ENCODE results near the gene LMNTD2. TPM values are rescaled to one million over a fixed set of nuclear protein-coding genes. Genes with fewer than 3 reads are reported as not detected.

Gene LMNTD2
- total and polyA plus RNA-seq, 2 of the 13 experiments (the other 11 are each of a cell fraction or from before 2014, with no cell fraction given) = 1.1 to 3.1 TPM

DNA sequence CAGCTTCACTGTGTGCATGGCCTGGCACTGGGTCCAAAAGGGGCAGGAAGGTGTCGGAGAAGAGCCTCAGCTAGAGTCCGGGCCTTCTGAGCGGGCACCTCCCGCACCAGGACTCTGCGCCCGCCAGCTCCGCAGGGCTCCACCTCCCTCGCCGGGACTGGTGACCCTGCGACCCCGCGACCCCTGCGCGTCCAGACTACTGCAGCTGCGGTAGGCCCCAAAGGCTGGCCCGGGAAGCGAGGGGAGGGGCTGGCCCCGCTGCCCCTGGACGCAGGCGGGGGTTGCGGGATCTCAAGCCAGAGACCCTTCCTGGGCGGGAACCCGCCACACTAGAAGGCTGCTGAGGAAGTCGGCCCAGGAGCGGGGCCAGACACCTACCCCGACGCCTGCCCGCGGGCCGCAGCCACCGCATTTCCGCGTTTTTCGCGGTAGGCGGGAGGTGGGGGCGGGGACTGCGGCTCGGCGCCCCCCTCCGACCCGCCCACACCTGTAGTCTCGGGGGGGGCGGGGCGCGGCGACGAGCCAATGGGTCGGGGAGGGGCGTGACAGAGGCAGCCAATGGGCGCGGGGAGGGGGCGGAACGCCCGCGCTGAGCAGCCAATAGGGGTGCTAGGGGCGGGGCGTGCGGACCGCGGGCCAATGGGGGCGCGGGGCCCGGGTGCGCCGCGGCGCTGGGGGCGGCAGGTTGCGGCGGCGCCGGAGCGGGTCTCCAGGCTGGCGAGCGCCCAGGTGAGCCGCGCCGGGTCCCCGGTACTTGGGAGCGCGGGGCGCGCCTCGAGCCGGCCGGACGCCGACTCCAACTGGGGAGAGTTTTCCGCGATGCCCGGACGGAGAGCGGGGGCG lies at the start of gene LMNTD2, which contains the start of gene RASSF7 (continued):
- TF ChIP-seq, protein P1, sequence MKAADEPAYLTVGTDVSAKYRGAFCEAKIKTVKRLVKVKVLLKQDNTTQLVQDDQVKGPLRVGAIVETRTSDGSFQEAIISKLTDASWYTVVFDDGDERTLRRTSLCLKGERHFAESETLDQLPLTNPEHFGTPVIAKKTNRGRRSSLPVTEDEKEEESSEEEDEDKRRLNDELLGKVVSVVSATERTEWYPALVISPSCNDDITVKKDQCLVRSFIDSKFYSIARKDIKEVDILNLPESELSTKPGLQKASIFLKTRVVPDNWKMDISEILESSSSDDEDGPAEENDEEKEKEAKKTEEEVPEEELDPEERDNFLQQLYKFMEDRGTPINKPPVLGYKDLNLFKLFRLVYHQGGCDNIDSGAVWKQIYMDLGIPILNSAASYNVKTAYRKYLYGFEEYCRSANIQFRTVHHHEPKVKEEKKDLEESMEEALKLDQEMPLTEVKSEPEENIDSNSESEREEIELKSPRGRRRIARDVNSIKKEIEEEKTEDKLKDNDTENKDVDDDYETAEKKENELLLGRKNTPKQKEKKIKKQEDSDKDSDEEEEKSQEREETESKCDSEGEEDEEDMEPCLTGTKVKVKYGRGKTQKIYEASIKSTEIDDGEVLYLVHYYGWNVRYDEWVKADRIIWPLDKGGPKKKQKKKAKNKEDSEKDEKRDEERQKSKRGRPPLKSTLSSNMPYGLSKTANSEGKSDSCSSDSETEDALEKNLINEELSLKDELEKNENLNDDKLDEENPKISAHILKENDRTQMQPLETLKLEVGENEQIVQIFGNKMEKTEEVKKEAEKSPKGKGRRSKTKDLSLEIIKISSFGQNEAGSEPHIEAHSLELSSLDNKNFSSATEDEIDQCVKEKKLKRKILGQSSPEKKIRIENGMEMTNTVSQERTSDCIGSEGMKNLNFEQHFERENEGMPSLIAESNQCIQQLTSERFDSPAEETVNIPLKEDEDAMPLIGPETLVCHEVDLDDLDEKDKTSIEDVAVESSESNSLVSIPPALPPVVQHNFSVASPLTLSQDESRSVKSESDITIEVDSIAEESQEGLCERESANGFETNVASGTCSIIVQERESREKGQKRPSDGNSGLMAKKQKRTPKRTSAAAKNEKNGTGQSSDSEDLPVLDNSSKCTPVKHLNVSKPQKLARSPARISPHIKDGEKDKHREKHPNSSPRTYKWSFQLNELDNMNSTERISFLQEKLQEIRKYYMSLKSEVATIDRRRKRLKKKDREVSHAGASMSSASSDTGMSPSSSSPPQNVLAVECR (CRISPR knock-in tag; IDR thresholded peaks at IDR 0.05; ENCODE audit: borderline replicate concordance) = peak; percentile 85; the same call in 1 of the 2 replicates
- TF ChIP-seq NR2F6 (IDR thresholded peaks at IDR 0.05) = peak; percentile 75
- TF ChIP-seq NR2F6 (CRISPR knock-in tag; IDR thresholded peaks at IDR 0.05) = peak; percentile 97
- TF ChIP-seq, protein P2, sequence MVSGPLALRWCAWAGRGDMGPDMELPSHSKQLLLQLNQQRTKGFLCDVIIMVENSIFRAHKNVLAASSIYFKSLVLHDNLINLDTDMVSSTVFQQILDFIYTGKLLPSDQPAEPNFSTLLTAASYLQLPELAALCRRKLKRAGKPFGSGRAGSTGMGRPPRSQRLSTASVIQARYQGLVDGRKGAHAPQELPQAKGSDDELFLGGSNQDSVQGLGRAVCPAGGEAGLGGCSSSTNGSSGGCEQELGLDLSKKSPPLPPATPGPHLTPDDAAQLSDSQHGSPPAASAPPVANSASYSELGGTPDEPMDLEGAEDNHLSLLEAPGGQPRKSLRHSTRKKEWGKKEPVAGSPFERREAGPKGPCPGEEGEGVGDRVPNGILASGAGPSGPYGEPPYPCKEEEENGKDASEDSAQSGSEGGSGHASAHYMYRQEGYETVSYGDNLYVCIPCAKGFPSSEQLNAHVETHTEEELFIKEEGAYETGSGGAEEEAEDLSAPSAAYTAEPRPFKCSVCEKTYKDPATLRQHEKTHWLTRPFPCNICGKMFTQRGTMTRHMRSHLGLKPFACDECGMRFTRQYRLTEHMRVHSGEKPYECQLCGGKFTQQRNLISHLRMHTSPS (CRISPR knock-in tag; IDR thresholded peaks at IDR 0.05; ENCODE audit: low read depth) = peak; percentile 68; the same call in 1 of the 2 replicates
- peak; percentile 92 for TF ChIP-seq NR2C2 (CRISPR knock-in tag; IDR thresholded peaks at IDR 0.05; ENCODE audit: borderline replicate concordance)
- TF ChIP-seq MEIS2 (CRISPR knock-in tag; IDR thresholded peaks at IDR 0.05) = peak; percentile 52; the same call in 1 of the 2 replicates
- TF ChIP-seq POGZ (CRISPR knock-in tag; IDR thresholded peaks at IDR 0.05) = no peak; the same call in 1 of the 2 replicates
- TF ChIP-seq, protein P3, sequence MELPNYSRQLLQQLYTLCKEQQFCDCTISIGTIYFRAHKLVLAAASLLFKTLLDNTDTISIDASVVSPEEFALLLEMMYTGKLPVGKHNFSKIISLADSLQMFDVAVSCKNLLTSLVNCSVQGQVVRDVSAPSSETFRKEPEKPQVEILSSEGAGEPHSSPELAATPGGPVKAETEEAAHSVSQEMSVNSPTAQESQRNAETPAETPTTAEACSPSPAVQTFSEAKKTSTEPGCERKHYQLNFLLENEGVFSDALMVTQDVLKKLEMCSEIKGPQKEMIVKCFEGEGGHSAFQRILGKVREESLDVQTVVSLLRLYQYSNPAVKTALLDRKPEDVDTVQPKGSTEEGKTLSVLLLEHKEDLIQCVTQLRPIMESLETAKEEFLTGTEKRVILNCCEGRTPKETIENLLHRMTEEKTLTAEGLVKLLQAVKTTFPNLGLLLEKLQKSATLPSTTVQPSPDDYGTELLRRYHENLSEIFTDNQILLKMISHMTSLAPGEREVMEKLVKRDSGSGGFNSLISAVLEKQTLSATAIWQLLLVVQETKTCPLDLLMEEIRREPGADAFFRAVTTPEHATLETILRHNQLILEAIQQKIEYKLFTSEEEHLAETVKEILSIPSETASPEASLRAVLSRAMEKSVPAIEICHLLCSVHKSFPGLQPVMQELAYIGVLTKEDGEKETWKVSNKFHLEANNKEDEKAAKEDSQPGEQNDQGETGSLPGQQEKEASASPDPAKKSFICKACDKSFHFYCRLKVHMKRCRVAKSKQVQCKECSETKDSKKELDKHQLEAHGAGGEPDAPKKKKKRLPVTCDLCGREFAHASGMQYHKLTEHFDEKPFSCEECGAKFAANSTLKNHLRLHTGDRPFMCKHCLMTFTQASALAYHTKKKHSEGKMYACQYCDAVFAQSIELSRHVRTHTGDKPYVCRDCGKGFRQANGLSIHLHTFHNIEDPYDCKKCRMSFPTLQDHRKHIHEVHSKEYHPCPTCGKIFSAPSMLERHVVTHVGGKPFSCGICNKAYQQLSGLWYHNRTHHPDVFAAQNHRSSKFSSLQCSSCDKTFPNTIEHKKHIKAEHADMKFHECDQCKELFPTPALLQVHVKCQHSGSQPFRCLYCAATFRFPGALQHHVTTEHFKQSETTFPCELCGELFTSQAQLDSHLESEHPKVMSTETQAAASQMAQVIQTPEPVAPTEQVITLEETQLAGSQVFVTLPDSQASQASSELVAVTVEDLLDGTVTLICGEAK (IDR thresholded peaks at IDR 0.05) = no peak
- TF ChIP-seq, protein P3 (CRISPR knock-in tag; IDR thresholded peaks at IDR 0.05) = peak; percentile 77
- TF ChIP-seq RFXANK (CRISPR knock-in tag; IDR thresholded peaks at IDR 0.05) = no peak
- no peak for TF ChIP-seq KDM1A (CRISPR knock-in tag; IDR thresholded peaks at IDR 0.05)
- no peak for TF ChIP-seq HDAC6 (IDR thresholded peaks at IDR 0.05; ENCODE audit: low read depth, low read length)
- peak; percentile 90 for TF ChIP-seq SP2 (CRISPR knock-in tag; IDR thresholded peaks at IDR 0.05)
- TF ChIP-seq KLF6 (CRISPR knock-in tag; IDR thresholded peaks at IDR 0.05) = 0 out of 2 replicates have a peak, but pooled peaks have one; percentile 23
- 0 out of 2 replicates have a peak, but pooled peaks have one; percentile 50 for TF ChIP-seq ZNF724P (CRISPR knock-in tag; IDR thresholded peaks at IDR 0.05; ENCODE audit: borderline replicate concordance)

Data from HepG2 (cell line).